Suppressor macrophage treated with lipopolysaccharide for 4 hours (primary cell): ENCODE data around the gene CHCHD6.

Source experiments
- DNase-seq: peaks from one replicate; pipeline ENCODE4 v3.0.0-alpha.2; 2020

Gene CHCHD6

GRCh38 chr3:126900859-126901540, 197.0 kb downstream of the CHCHD6 start:
- DNase-seq: no peak

GRCh38 chr3:126901631-126902030, 197.6 kb downstream of the CHCHD6 start:
- no peak for DNase-seq

GRCh38 chr3:126903521-126903920, 199.5 kb downstream of the CHCHD6 start:
- DNase-seq: no peak

- no peak for DNase-seq
These were observed 203.5 kb downstream of the CHCHD6 start for GRCh38 chr3:126907557-126907956.

- peak; percentile 47 for DNase-seq
These were observed 204.8 kb downstream of the CHCHD6 start for GRCh38 chr3:126908752-126909275.

- no peak for DNase-seq
These were observed 206.2 kb downstream of the CHCHD6 start for GRCh38 chr3:126910231-126910630.

GRCh38 chr3:126911162-126912026, 207.4 kb downstream of the CHCHD6 start:
- DNase-seq: peak; percentile 97

- DNase-seq: peak; percentile 38
These were observed 208.0 kb downstream of the CHCHD6 start for GRCh38 chr3:126912027-126912422.

- DNase-seq: no peak
These were observed 208.6 kb downstream of the CHCHD6 start for GRCh38 chr3:126912491-126913195.

- DNase-seq: peak; percentile 15
These were observed 209.5 kb downstream of the CHCHD6 start for GRCh38 chr3:126913524-126913923.

GRCh38 chr3:126914226-126914625, 210.2 kb downstream of the CHCHD6 start:
- DNase-seq: no peak

- no peak for DNase-seq
These were observed 211.0 kb downstream of the CHCHD6 start for GRCh38 chr3:126915015-126915414.

GRCh38 chr3:126916546-126916945, 212.5 kb downstream of the CHCHD6 start:
- no peak for DNase-seq

- DNase-seq: no peak
These were observed 213.3 kb downstream of the CHCHD6 start for GRCh38 chr3:126917232-126917804.

GRCh38 chr3:126918355-126918821, 214.3 kb downstream of the CHCHD6 start:
- peak; percentile 38 for DNase-seq

- no peak for DNase-seq
These were observed 217.2 kb downstream of the CHCHD6 start for GRCh38 chr3:126921085-126921824.

GRCh38 chr3:126922466-126922865, 218.4 kb downstream of the CHCHD6 start:
- no peak for DNase-seq

- no peak for DNase-seq
These were observed 219.4 kb downstream of the CHCHD6 start for GRCh38 chr3:126923423-126923822.

GRCh38 chr3:126923895-126924294, 219.9 kb downstream of the CHCHD6 start:
- DNase-seq: no peak

- DNase-seq: peak; percentile 60
These were observed 220.4 kb downstream of the CHCHD6 start for GRCh38 chr3:126924458-126924857.

GRCh38 chr3:126925411-126926171, 221.6 kb downstream of the CHCHD6 start:
- DNase-seq: peak; percentile 78
